ENCODE measurements around the gene MAPKAPK3. TPM values are rescaled to one million over a fixed set of nuclear protein-coding genes. Genes with fewer than 3 reads are reported as not detected.

MAPKAPK3 gene
- polyA plus RNA-seq, 4 donors: 55.1 to 63.3 (median 58.3) TPM

- DNase-seq (ENCODE audit: low read depth in 4 of 4, low spot score in 2 of 4): no peak
Measured at GRCh38 chr3:50624634-50625033, 7.7 kb downstream of the MAPKAPK3 start.

GRCh38 chr3:50625231-50626182, 8.6 kb downstream of the MAPKAPK3 start:
- no peak for DNase-seq (ENCODE audit: low read depth in 4 of 4, low spot score in 2 of 4)

- DNase-seq (ENCODE audit: low read depth in 4 of 4, low spot score in 2 of 4): no peak
Measured at GRCh38 chr3:50626401-50626800, 9.4 kb downstream of the MAPKAPK3 start.

- DNase-seq (ENCODE audit: low read depth in 4 of 4, low spot score in 2 of 4): no peak
Measured at GRCh38 chr3:50627407-50628051, 10.6 kb downstream of the MAPKAPK3 start.

- no peak for DNase-seq (ENCODE audit: low read depth in 4 of 4, low spot score in 2 of 4)
Measured at GRCh38 chr3:50628601-50629000, 11.7 kb downstream of the MAPKAPK3 start.

- no peak for DNase-seq (ENCODE audit: low read depth in 4 of 4, low spot score in 2 of 4)
Measured at GRCh38 chr3:50630394-50630793, 13.4 kb downstream of the MAPKAPK3 start.

- DNase-seq (ENCODE audit: low read depth in 4 of 4, low spot score in 2 of 4): no peak
Measured at GRCh38 chr3:50630877-50631276, 13.9 kb downstream of the MAPKAPK3 start.

- DNase-seq (ENCODE audit: low read depth in 4 of 4, low spot score in 2 of 4): no peak
Measured at GRCh38 chr3:50632450-50632849, 15.5 kb downstream of the MAPKAPK3 start.

GRCh38 chr3:50633230-50633790, 16.4 kb downstream of the MAPKAPK3 start:
- no peak for DNase-seq (ENCODE audit: low read depth in 4 of 4, low spot score in 2 of 4)

GRCh38 chr3:50635066-50635465, 18.1 kb downstream of the MAPKAPK3 start:
- DNase-seq (ENCODE audit: low read depth in 4 of 4, low spot score in 2 of 4): no peak

GRCh38 chr3:50637011-50637410, 20.1 kb downstream of the MAPKAPK3 start:
- no peak for DNase-seq (ENCODE audit: low read depth in 4 of 4, low spot score in 2 of 4)

GRCh38 chr3:50637945-50638344, 21.0 kb downstream of the MAPKAPK3 start:
- no peak for DNase-seq (ENCODE audit: low read depth in 4 of 4, low spot score in 2 of 4)

- no peak for DNase-seq (ENCODE audit: low read depth in 4 of 4, low spot score in 2 of 4)
Measured at GRCh38 chr3:50639055-50639494, 22.1 kb downstream of the MAPKAPK3 start.

GRCh38 chr3:50642382-50642781, 25.4 kb downstream of the MAPKAPK3 start:
- DNase-seq (ENCODE audit: low read depth in 4 of 4, low spot score in 2 of 4): no peak

- no peak for DNase-seq (ENCODE audit: low read depth in 4 of 4, low spot score in 2 of 4)
Measured at GRCh38 chr3:50644561-50644960, 27.6 kb downstream of the MAPKAPK3 start.

- DNase-seq (ENCODE audit: low read depth in 4 of 4, low spot score in 2 of 4): no peak
Measured at GRCh38 chr3:50645378-50645777, 28.4 kb downstream of the MAPKAPK3 start.

GRCh38 chr3:50648313-50648712, 31.4 kb downstream of the MAPKAPK3 start:
- no peak for DNase-seq (ENCODE audit: low read depth in 4 of 4, low spot score in 2 of 4)

- no peak for DNase-seq (ENCODE audit: low read depth in 4 of 4, low spot score in 2 of 4)
Measured at GRCh38 chr3:50648944-50649343, 32.0 kb downstream of the MAPKAPK3 start.

GRCh38 chr3:50649451-50649931, 32.5 kb downstream of the MAPKAPK3 start:
- no peak for DNase-seq (ENCODE audit: low read depth in 4 of 4, low spot score in 2 of 4)

- no peak for DNase-seq (ENCODE audit: low read depth in 4 of 4, low spot score in 2 of 4)
Measured at GRCh38 chr3:50650018-50650417, 33.1 kb downstream of the MAPKAPK3 start.

GRCh38 chr3:50651445-50651844, 34.5 kb downstream of the MAPKAPK3 start:
- DNase-seq (ENCODE audit: low read depth in 4 of 4, low spot score in 2 of 4): no peak
